22Rv1 (cell line): Measurements from ENCODE around the gene IGFL4.

Experiments
- H3K27ac ChIP-seq: fragments of 450-650 bp; 2 replicates; pipeline ENCODE4 v1.5.1; 2017
- ZFX ChIP-seq: fragments of 450-650 bp; IDR thresholded peaks from 2 replicates; pipeline ENCODE4 v1.6.1; 2017; ENCODE audit warnings: antibody characterized with exemption, borderline replicate concordance
- TF ChIP-seq, protein P1 (sequence below): fragments of 450-650 bp; IDR thresholded peaks from 2 replicates; pipeline ENCODE4 v1.5.1; 2017; ENCODE audit warnings: mild to moderate bottlenecking

The IGFL4 gene

DNA sequence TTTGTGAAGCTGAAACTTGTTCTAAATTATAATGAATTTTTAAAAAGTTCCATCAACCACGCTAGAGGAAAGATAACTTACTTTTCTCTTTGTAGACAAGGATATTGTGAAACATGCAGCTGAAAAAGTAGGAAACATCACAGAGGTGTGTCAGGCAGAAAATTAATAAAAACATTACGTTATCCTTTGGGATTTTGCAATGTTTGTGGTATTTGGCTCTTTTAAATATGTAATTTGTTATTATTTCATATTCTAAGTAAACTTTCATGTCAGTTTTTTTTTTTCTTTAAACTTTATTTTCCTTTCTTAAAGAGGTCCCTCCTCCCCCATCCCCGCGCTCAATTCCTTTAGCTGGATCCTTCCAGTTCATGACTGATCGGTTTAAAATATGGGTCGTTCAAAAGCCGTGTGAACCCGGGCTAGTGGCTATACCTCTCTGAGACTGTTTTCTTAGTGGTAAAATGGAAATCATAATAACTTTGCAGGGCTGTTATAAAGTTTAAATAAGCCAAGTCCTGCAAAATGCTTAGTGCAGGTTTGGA, 46.3 kb downstream of the IGFL4 start:
- H3K27ac ChIP-seq = no peak overlapping the region; the same call in 1 of the 2 replicates
- TF ChIP-seq ZFX = no peak
- TF ChIP-seq, protein P1, sequence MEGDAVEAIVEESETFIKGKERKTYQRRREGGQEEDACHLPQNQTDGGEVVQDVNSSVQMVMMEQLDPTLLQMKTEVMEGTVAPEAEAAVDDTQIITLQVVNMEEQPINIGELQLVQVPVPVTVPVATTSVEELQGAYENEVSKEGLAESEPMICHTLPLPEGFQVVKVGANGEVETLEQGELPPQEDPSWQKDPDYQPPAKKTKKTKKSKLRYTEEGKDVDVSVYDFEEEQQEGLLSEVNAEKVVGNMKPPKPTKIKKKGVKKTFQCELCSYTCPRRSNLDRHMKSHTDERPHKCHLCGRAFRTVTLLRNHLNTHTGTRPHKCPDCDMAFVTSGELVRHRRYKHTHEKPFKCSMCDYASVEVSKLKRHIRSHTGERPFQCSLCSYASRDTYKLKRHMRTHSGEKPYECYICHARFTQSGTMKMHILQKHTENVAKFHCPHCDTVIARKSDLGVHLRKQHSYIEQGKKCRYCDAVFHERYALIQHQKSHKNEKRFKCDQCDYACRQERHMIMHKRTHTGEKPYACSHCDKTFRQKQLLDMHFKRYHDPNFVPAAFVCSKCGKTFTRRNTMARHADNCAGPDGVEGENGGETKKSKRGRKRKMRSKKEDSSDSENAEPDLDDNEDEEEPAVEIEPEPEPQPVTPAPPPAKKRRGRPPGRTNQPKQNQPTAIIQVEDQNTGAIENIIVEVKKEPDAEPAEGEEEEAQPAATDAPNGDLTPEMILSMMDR = no peak

DNA sequence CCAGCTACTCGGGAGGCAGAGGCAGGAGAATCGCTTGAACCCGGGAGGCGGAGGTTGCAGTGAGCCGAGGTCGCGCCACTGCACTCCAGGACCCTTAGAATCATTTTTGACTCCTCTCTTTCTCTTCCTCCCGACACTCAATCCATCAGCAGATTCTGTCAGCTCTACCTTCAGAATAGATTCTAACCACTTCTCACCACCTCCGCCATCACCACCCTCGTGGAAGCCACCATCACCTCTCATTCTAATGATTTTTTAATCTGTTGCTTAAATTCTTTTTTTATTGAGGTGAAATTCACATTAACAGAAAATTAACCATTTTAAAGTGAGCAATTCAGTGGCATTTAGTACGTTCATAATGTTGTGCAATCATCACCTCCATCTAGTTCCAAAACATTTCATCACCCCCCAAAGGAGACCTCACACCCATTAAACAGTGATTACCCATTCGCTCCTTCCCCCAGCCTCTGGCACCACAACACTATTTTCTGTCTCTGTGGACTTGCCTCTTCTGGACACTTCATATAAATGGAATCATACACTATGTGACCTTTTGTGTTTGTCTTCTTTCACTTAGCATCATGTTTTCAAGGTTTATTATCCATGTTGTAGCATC, 50.6 kb downstream of the IGFL4 start:
- no peak overlapping the region for H3K27ac ChIP-seq
- TF ChIP-seq ZFX = no peak
- TF ChIP-seq, protein P1 = no peak
